HepG2 (cell line): Measurements from ENCODE around the gene TBKBP1. TPM values are rescaled to one million over a fixed set of nuclear protein-coding genes. Genes with fewer than 3 reads are reported as not detected.

ENCODE experiments used
- SNAI1 ChIP-seq: sonication (generic); formaldehyde crosslinking; IDR thresholded peaks from 2 replicates; pipeline ENCODE4 v1.5.0; 2020; ENCODE audit warnings: mild to moderate bottlenecking, missing genetic modification reagents, borderline replicate concordance
- SNAPC5 ChIP-seq: sonication (generic); formaldehyde crosslinking; IDR thresholded peaks from 2 replicates; pipeline ENCODE4 v1.8.1; 2023; ENCODE audit warnings: mild to moderate bottlenecking, missing genetic modification reagents, borderline replicate concordance
- TFDP1 ChIP-seq: IDR thresholded peaks from 2 replicates; pipeline ENCODE4 v1.6.1; 2016; ENCODE audit warnings: missing compliant biosample characterization, missing genetic modification reagents, borderline replicate concordance
- ZBTB8A ChIP-seq: sonication (generic); formaldehyde crosslinking; IDR thresholded peaks from 2 replicates; pipeline ENCODE4 v1.4.0; 2020; ENCODE audit warnings: mild to moderate bottlenecking, low read depth, missing genetic modification reagents, borderline replicate concordance
- ZNF30 ChIP-seq: sonication (generic); formaldehyde crosslinking; IDR thresholded peaks from 2 replicates; pipeline ENCODE4 v1.5.0; 2020; ENCODE audit warnings: mild to moderate bottlenecking, missing genetic modification reagents
- ZNF609 ChIP-seq: sonication (generic); formaldehyde crosslinking; IDR thresholded peaks from 2 replicates; pipeline ENCODE4 v1.4.0; 2020; ENCODE audit warnings: mild to moderate bottlenecking, missing genetic modification reagents, borderline replicate concordance
- polyA plus RNA-seq, 8 experiments: library from polyadenylated mRNA; depleted of rRNA in 3 of 8; stranded (reverse) in 7 of 8; unstranded in 1 of 8; fragments of >200 nt; fragmentation: Illumina TruSeq in 4 of 8; extraction: Trizol in 4 of 8; gene quantifications; 2 replicates each; pipeline versions ENCODE4 v1.2.1 to v1.2.3, GENCODE V29; 2011 to 2016; ENCODE audit warnings: low read depth in 4 of 8, missing spikeins in 1 of 8, mixed read lengths in 1 of 8; ENCODE audit not compliant: insufficient read depth in 1 of 8
- total RNA-seq, 5 experiments: library from RNA; depleted of rRNA; stranded (reverse); fragments of >200 nt; fragmentation: Illumina TruSeq; extraction: Trizol; gene quantifications; 2 replicates each; pipeline ENCODE4 v1.2.3, GENCODE V29; 2016; ENCODE audit warnings: low read depth in 1 of 5

TBKBP1 gene
- total and polyA plus RNA-seq, 2 of the 13 experiments (the other 11 are each of a cell fraction or from before 2014, with no cell fraction given), result 2.6 to 7.0 TPM

- no peak for TF ChIP-seq ZNF609 (CRISPR knock-in tag)
- TF ChIP-seq TFDP1 (CRISPR knock-in tag), result no peak
- no peak for TF ChIP-seq SNAI1
- TF ChIP-seq ZBTB8A (CRISPR knock-in tag), result no peak
- no peak for TF ChIP-seq ZNF30 (CRISPR knock-in tag)
- no peak for TF ChIP-seq SNAPC5 (CRISPR knock-in tag)
- TF ChIP-seq, all 625 proteins: peak for 0
These were observed 47.8 kb downstream of the TBKBP1 start (continued) for GRCh38 chr17:47741793-47742145.
